H1 (cell line): Measurements from ENCODE around the gene CELSR1.

ENCODE experiments used
- ASH2L ChIP-seq: fragments of 200-600, 300-600 bp; sonication (generic); IDR thresholded peaks from one replicate; pipeline ENCODE4 v1.7.1; 2017; ENCODE audit warnings: low read length
- EGR1 ChIP-seq: IDR thresholded peaks from 2 replicates; pipeline ENCODE4 v1.6.1; 2011; ENCODE audit warnings: low read depth, low read length, borderline replicate concordance
- EP300 ChIP-seq, 2 experiments: IDR thresholded peaks; 1 replicate in 1 of 2; 2 replicates in 1 of 2; pipeline ENCODE4 v1.6.1; 2011 to 2012; ENCODE audit warnings: low read depth in 2 of 2, low read length in 2 of 2, mild to moderate bottlenecking in 2 of 2, borderline replicate concordance in 1 of 2, inconsistent platforms in 1 of 2, moderate library complexity in 1 of 2
- HDAC6 ChIP-seq: IDR thresholded peaks from one replicate; pipeline ENCODE4 v1.7.1; 2012; ENCODE audit warnings: low read depth, mild to moderate bottlenecking, inconsistent platforms, low read length, moderate library complexity
- JUND ChIP-seq: IDR thresholded peaks from 2 replicates; pipeline ENCODE4 v1.6.1; 2011; ENCODE audit warnings: mild to moderate bottlenecking, improper control_type of control experiment, low read length
- TF ChIP-seq, protein P1 (sequence below), 3 experiments: IDR thresholded peaks; 1 replicate in 2 of 3; 2 replicates in 1 of 3; pipeline versions ENCODE4 v1.5.1 to v1.6.1; 2011; ENCODE audit warnings: low read length in 3 of 3, mild to moderate bottlenecking in 3 of 3, inconsistent platforms in 2 of 3, low read depth in 1 of 3, moderate library complexity in 1 of 3; ENCODE audit not compliant: insufficient read depth in 1 of 3; ENCODE audit errors: control extremely low read depth in 1 of 3

- TF ChIP-seq, protein P1, sequence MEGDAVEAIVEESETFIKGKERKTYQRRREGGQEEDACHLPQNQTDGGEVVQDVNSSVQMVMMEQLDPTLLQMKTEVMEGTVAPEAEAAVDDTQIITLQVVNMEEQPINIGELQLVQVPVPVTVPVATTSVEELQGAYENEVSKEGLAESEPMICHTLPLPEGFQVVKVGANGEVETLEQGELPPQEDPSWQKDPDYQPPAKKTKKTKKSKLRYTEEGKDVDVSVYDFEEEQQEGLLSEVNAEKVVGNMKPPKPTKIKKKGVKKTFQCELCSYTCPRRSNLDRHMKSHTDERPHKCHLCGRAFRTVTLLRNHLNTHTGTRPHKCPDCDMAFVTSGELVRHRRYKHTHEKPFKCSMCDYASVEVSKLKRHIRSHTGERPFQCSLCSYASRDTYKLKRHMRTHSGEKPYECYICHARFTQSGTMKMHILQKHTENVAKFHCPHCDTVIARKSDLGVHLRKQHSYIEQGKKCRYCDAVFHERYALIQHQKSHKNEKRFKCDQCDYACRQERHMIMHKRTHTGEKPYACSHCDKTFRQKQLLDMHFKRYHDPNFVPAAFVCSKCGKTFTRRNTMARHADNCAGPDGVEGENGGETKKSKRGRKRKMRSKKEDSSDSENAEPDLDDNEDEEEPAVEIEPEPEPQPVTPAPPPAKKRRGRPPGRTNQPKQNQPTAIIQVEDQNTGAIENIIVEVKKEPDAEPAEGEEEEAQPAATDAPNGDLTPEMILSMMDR (IDR thresholded peaks at IDR 0.05; ENCODE audit: control extremely low read depth in 1 of 3, insufficient read depth in 1 of 3, low read depth in 1 of 3, low read length in 3 of 3) = no peak
- TF ChIP-seq HDAC6 = no peak
- no peak for TF ChIP-seq EP300 (IDR thresholded peaks at IDR 0.05; ENCODE audit: borderline replicate concordance in 1 of 2, low read depth in 2 of 2, low read length in 2 of 2)
- no peak for TF ChIP-seq ASH2L
- TF ChIP-seq JUND = no peak
- no peak for TF ChIP-seq EGR1
These were observed 145.1 kb downstream of the CELSR1 start for GRCh38 chr22:46392137-46392844.
